B cell (primary cell): ENCODE results near the gene ADORA2A. TPM values are rescaled to one million over a fixed set of nuclear protein-coding genes. Genes with fewer than 3 reads are reported as not detected.

Experiments
- ATAC-seq: fragments of 200-7000 bp; cut with Tn5 transposase; one replicate; pipeline ENCODE4 v1.10.0; 2021; ENCODE audit warnings: low read depth, mild to moderate bottlenecking, moderate number of reproducible peaks, moderate library complexity
- CTCF ChIA-PET: fragments of 350-600 bp; sonication (Branson Sonifier 250); formaldehyde crosslinking; loops from one replicate; lab custom pipeline; 2021; ENCODE audit warnings: antibody characterized with exemption, inconsistent platforms; lab: Charles Lee
- POLR2A ChIA-PET: fragments of 350-600 bp; sonication (Branson Sonifier 250); formaldehyde crosslinking; loops from one replicate; lab custom pipeline; 2021; ENCODE audit warnings: antibody characterized with exemption; lab: Charles Lee
- DNase-seq: peaks from one replicate; pipeline ENCODE4 v3.0.0; 2013
- H2AFZ ChIP-seq: 2 replicates; pipeline ENCODE4 v1.6.1; 2012; ENCODE audit warnings: mild to moderate bottlenecking, low read depth, low read length; ENCODE audit not compliant: insufficient read depth, poor library complexity, severe bottlenecking
- H3K27ac ChIP-seq, 2 donors: 1 replicate in 1 of 2; 2 replicates in 1 of 2; pipeline ENCODE4 v1.5.1; 2012 to 2013; ENCODE audit warnings: low read length in 2 of 2, mild to moderate bottlenecking in 2 of 2, moderate library complexity in 1 of 2
- H3K27me3 ChIP-seq, 4 experiments: fragments of 200-600 bp in 1 of 4; sonication (generic) in 1 of 4; replicated peaks in 1 of 4; 1 replicate in 2 of 4; 2 replicates in 2 of 4; pipeline versions ENCODE4 v1.6.1 to v1.7.0; 2013 to 2016; ENCODE audit warnings: low read length in 3 of 4, mild to moderate bottlenecking in 2 of 4, mixed read lengths in 1 of 4, moderate library complexity in 1 of 4; ENCODE audit not compliant: insufficient read depth in 4 of 4, control insufficient read depth in 3 of 4; ENCODE audit errors: control extremely low read depth in 1 of 4
- H3K36me3 ChIP-seq, 2 experiments: replicated peaks in 1 of 2; 1 replicate in 1 of 2; 2 replicates in 1 of 2; pipeline versions ENCODE4 v1.6.1 to v1.7.1; 2013; ENCODE audit warnings: low read length in 1 of 2; ENCODE audit not compliant: insufficient read depth in 2 of 2, control insufficient read depth in 1 of 2; ENCODE audit errors: control extremely low read depth in 1 of 2, extremely low read depth in 1 of 2
- H3K4me1 ChIP-seq, 2 donors: fragments of 200-600 bp in 1 of 2; sonication (generic) in 1 of 2; 1 replicate in 1 of 2; 2 replicates in 1 of 2; pipeline versions ENCODE4 v1.5.1 to v1.6.1; 2013 to 2017; ENCODE audit warnings: low read length in 2 of 2; ENCODE audit not compliant: control insufficient read depth in 2 of 2, insufficient read depth in 2 of 2
- H3K4me2 ChIP-seq: replicated peaks from 2 replicates; pipeline ENCODE3; 2012; ENCODE audit warnings: mild to moderate bottlenecking, low read depth, low read length; ENCODE audit not compliant: poor library complexity, severe bottlenecking
- H3K4me3 ChIP-seq, 5 experiments: fragments of 200-600 bp in 1 of 5; sonication (generic) in 1 of 5; 1 replicate in 3 of 5; 2 replicates in 2 of 5; pipeline versions ENCODE4 v1.5.1 to v1.7.0; 2011 to 2016; ENCODE audit warnings: low read length in 4 of 5, mild to moderate bottlenecking in 4 of 5, low read depth in 2 of 5, control low read depth in 1 of 5, moderate library complexity in 1 of 5; ENCODE audit not compliant: insufficient read depth in 1 of 5; ENCODE audit errors: control extremely low read depth in 1 of 5, extremely low read depth in 1 of 5
- H3K79me2 ChIP-seq: fragments of 200-600 bp; sonication (generic); one replicate; pipeline ENCODE4 v1.6.0; 2016; ENCODE audit warnings: low read length; ENCODE audit not compliant: control insufficient read depth, insufficient read depth
- H3K9ac ChIP-seq: fragments of 200-600 bp; sonication (generic); 2 replicates; pipeline ENCODE4 v1.6.1; 2017; ENCODE audit warnings: mild to moderate bottlenecking, low read length, moderate library complexity
- H3K9me3 ChIP-seq, 3 donors: one replicate each; pipeline versions ENCODE4 v1.6.1 to v1.7.1; 2013; ENCODE audit warnings: low read length in 2 of 3; ENCODE audit not compliant: control insufficient read depth in 2 of 3, insufficient read depth in 1 of 3; ENCODE audit errors: control extremely low read depth in 1 of 3
- H4K20me1 ChIP-seq: 2 replicates; pipeline ENCODE4 v1.6.0; 2012; ENCODE audit warnings: mild to moderate bottlenecking, low read length; ENCODE audit not compliant: insufficient read depth, control insufficient read depth, poor library complexity, severe bottlenecking
- H3K27ac Mint-ChIP-seq: one replicate; pipeline ENCODE4 v1.8.0; 2021; ENCODE audit warnings: mixed read lengths
- H3K27me3 Mint-ChIP-seq: one replicate; pipeline ENCODE4 v1.8.0; 2021; ENCODE audit warnings: mixed read lengths
- H3K4me1 Mint-ChIP-seq: one replicate; pipeline ENCODE4 v1.8.0; 2021; ENCODE audit warnings: mixed read lengths
- H3K4me3 Mint-ChIP-seq: one replicate; pipeline ENCODE4 v1.8.0; 2021; ENCODE audit warnings: mixed read lengths
- H3K9me3 Mint-ChIP-seq: one replicate; pipeline ENCODE4 v1.8.0; 2022; ENCODE audit warnings: mixed read lengths; ENCODE audit not compliant: insufficient read depth
- EZH2 ChIP-seq: IDR thresholded peaks from 2 replicates; pipeline ENCODE4 v1.6.1; 2012; ENCODE audit warnings: borderline replicate concordance, low read depth, mild to moderate bottlenecking, moderate library complexity, low read length; ENCODE audit not compliant: insufficient read depth, poor library complexity, severe bottlenecking
- WGBS: methylation state at CpG from one replicate; pipeline ENCODE4 v1.1.5; 2013; ENCODE audit warnings: missing lambda C conversion rate; ENCODE audit not compliant: insufficient coverage; 5-methylcytosine and 5-hydroxymethylcytosine counted together
- intact Hi-C: fragments of 100-400 bp; cut with micrococcal nuclease; formaldehyde crosslinking; loops from one replicate; pipeline ENCODE4 v1.10.0; 2022
- polyA plus RNA-seq: library from polyadenylated mRNA; depleted of rRNA; stranded (reverse); fragments of >200 nt; gene quantifications from 2 replicates; pipeline ENCODE4 v1.2.3, GENCODE V29; 2012
- total RNA-seq, 2 donors: library from RNA; stranded (reverse); fragments of 120-200 nt in 1 of 2; gene quantifications; 1 replicate in 1 of 2; 2 replicates in 1 of 2; pipeline versions ENCODE4 v1.2.3 to v1.2.4, GENCODE V29; 2013 to 2022
- TF ChIP-seq, protein P1 (sequence below): fragments of 200-600 bp; IDR thresholded peaks from one replicate; pipeline ENCODE4 v1.8.0; 2022; ENCODE audit warnings: antibody characterized with exemption, mild to moderate bottlenecking

ADORA2A gene
- total and polyA plus RNA-seq, 2 donors (not counting 1 experiment from before 2014, with no cell fraction given) = 30.5 to 45.4 TPM

GRCh38 chr22:24443668-24444067, 16.3 kb downstream of the ADORA2A start:
- no peak overlapping the region for H3K27ac Mint-ChIP-seq
- no peak overlapping the region for H3K9ac ChIP-seq
- no peak overlapping the region for H3K27ac ChIP-seq
- peaks cover 26% of the 10 kb centered on the region for H3K4me1 Mint-ChIP-seq
- intact Hi-C loops = no loop called here
- no peak for TF ChIP-seq EZH2
- TF ChIP-seq, protein P1, sequence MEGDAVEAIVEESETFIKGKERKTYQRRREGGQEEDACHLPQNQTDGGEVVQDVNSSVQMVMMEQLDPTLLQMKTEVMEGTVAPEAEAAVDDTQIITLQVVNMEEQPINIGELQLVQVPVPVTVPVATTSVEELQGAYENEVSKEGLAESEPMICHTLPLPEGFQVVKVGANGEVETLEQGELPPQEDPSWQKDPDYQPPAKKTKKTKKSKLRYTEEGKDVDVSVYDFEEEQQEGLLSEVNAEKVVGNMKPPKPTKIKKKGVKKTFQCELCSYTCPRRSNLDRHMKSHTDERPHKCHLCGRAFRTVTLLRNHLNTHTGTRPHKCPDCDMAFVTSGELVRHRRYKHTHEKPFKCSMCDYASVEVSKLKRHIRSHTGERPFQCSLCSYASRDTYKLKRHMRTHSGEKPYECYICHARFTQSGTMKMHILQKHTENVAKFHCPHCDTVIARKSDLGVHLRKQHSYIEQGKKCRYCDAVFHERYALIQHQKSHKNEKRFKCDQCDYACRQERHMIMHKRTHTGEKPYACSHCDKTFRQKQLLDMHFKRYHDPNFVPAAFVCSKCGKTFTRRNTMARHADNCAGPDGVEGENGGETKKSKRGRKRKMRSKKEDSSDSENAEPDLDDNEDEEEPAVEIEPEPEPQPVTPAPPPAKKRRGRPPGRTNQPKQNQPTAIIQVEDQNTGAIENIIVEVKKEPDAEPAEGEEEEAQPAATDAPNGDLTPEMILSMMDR = no peak
- H3K36me3 ChIP-seq = peaks cover 11 to 48% of the 10 kb centered on the region in 2 experiments
- no peaks in the 10 kb centered on the region for H3K27me3 ChIP-seq
- H3K4me1 ChIP-seq = peaks cover 8 to 15% of the 10 kb centered on the region in 2 donors
- DNase-seq = no peak
- H3K27me3 Mint-ChIP-seq = no peaks in the 10 kb centered on the region
- ChIA-PET POLR2A (interaction anchor here (0.8 kb wide), 1 partner anchor 8 kb away, joined by 3 read pairs; no protein-coding TSS in a partner anchor), CTCF (no interaction called here)
- H3K4me3 Mint-ChIP-seq = no peak overlapping the region
- H4K20me1 ChIP-seq = peaks cover 45% of the 10 kb centered on the region
- no peak for ATAC-seq
- no peak overlapping the region for H2AFZ ChIP-seq
- H3K9me3 Mint-ChIP-seq = no peaks in the 10 kb centered on the region
- peaks cover 75% of the 10 kb centered on the region for H3K79me2 ChIP-seq
- no peaks in the 10 kb centered on the region for H3K9me3 ChIP-seq
- no peak overlapping the region for H3K4me3 ChIP-seq
- no peak overlapping the region for H3K4me2 ChIP-seq

GRCh38 chr22:24444251-24444650, 16.9 kb downstream of the ADORA2A start:
- no peak overlapping the region for H3K4me2 ChIP-seq
- H3K4me1 ChIP-seq = peaks cover 6 to 10% of the 10 kb centered on the region in 2 donors
- no peak overlapping the region for H3K4me3 ChIP-seq
- Mint-ChIP-seq H3K4me1 (peaks cover 29% of the 10 kb centered on the region), H3K27ac (no peak overlapping the region), H3K27me3 (no peaks in the 10 kb centered on the region), H3K4me3 (no peak overlapping the region), H3K9me3 (no peaks in the 10 kb centered on the region)
- no peak overlapping the region for H2AFZ ChIP-seq
- H3K27ac ChIP-seq = no peak overlapping the region
- peaks cover 71% of the 10 kb centered on the region for H3K79me2 ChIP-seq
- intact Hi-C loops = no loop called here
- H3K9me3 ChIP-seq = no peaks in the 10 kb centered on the region
- ATAC-seq = no peak
- ChIA-PET CTCF (no interaction called here), POLR2A (interaction anchor here (0.8 kb wide), 1 partner anchor 9 kb away, joined by 3 read pairs; no protein-coding TSS in a partner anchor)
- 100% methylated on average over 3 of the region's 3 CpGs for WGBS
- TF ChIP-seq EZH2 = no peak
- TF ChIP-seq, protein P1 = no peak
- H3K9ac ChIP-seq = no peak overlapping the region
- no peaks in the 10 kb centered on the region for H3K27me3 ChIP-seq
- no peak for DNase-seq
- H3K36me3 ChIP-seq = peaks cover 11 to 46% of the 10 kb centered on the region in 2 experiments
- H4K20me1 ChIP-seq = peaks cover 45% of the 10 kb centered on the region
